HepG2 (cell line): ENCODE results near the gene ARSJ. TPM values are rescaled to one million over a fixed set of nuclear protein-coding genes. Genes with fewer than 3 reads are reported as not detected.

Experiments used
- ATAC-seq: fragments of 200-7000 bp; cut with Tn5 transposase; 3 replicates; pipeline ENCODE4 v1.9.1; 2020; ENCODE audit warnings: mild to moderate bottlenecking, moderate library complexity
- BruUV-seq: library from RNA; stranded (reverse); fragments of 400-500 nt; replicated peaks from 2 replicates; lab custom pipeline; 2021; lab: Mats Ljungman, UMichigan
- CTCF ChIA-PET: fragments of 300-600 bp; formaldehyde crosslinking; extraction: SDS; loops from one replicate; lab custom pipeline; 2021; ENCODE audit warnings: low total read pairs, inconsistent platforms, low intra/inter-chr PET ratio; lab: Yijun Ruan, JAX
- POLR2A ChIA-PET: fragments of 350-600 bp; sonication (Branson Sonifier 250); formaldehyde crosslinking; loops from one replicate; lab custom pipeline; 2020; ENCODE audit warnings: antibody characterized with exemption, inconsistent platforms; lab: Yijun Ruan, JAX
- DNase-seq: peaks from one replicate; pipeline ENCODE4 v3.0.0-alpha.2; 2015; ENCODE audit warnings: low spot score
- FAIRE-seq: peaks from 3 replicates; lab custom pipeline; 2011; peaks lifted over from hg19 to GRCh38; lab: Jason Lieb, UNC
- H2AFZ ChIP-seq: one replicate; pipeline ENCODE4 v1.6.1; 2011; ENCODE audit warnings: low read length, inconsistent platforms
- H3K27ac ChIP-seq: fragments of 300-600 bp; 3 replicates; pipeline ENCODE4 v1.8.0; 2011; ENCODE audit warnings: mixed run types, mild to moderate bottlenecking, mixed read lengths, low read length, inconsistent platforms; ENCODE audit not compliant: insufficient read depth; ENCODE audit errors: extremely low read length
- H3K27me3 ChIP-seq, 2 experiments: fragments of 200-600 bp in 1 of 2; 2 replicates in 1 of 2; 3 replicates in 1 of 2; pipeline versions ENCODE4 v1.6.0 to v1.8.0; 2011; ENCODE audit warnings: low read length in 2 of 2, mild to moderate bottlenecking in 2 of 2, moderate library complexity in 2 of 2, inconsistent platforms in 1 of 2; ENCODE audit not compliant: insufficient read depth in 2 of 2, control insufficient read depth in 1 of 2
- H3K36me3 ChIP-seq, 2 experiments: fragments of 200-600 bp in 1 of 2; replicated peaks in 1 of 2; 2 replicates in 1 of 2; 3 replicates in 1 of 2; pipeline versions ENCODE4 v1.5.1 to v1.8.0; 2011; ENCODE audit warnings: low read length in 2 of 2, inconsistent platforms in 1 of 2; ENCODE audit not compliant: insufficient read depth in 2 of 2, control insufficient read depth in 1 of 2
- H3K4me1 ChIP-seq: 2 replicates; pipeline ENCODE4 v1.5.1; 2012; ENCODE audit warnings: low read length, inconsistent platforms; ENCODE audit not compliant: insufficient read depth
- H3K4me2 ChIP-seq: 2 replicates; pipeline ENCODE4 v1.6.0; 2011; ENCODE audit warnings: low read depth, low read length, inconsistent platforms
- H3K4me3 ChIP-seq, 3 experiments: fragments of 200-600 bp in 1 of 3; sonication (generic), shearing (Covaris generic) in 1 of 3; replicated peaks in 1 of 3; 2 replicates each; pipeline ENCODE4 v1.5.1; 2011 to 2016; ENCODE audit warnings: low read length in 3 of 3, inconsistent platforms in 2 of 3, low read depth in 2 of 3, mild to moderate bottlenecking in 2 of 3, control low read depth in 1 of 3, mixed read lengths in 1 of 3; ENCODE audit not compliant: insufficient read depth in 1 of 3
- H3K79me2 ChIP-seq: one replicate; pipeline ENCODE4 v1.6.1; 2011; ENCODE audit warnings: low read length, inconsistent platforms; ENCODE audit not compliant: insufficient read depth
- H3K9ac ChIP-seq: 2 replicates; pipeline ENCODE4 v1.6.0; 2011; ENCODE audit warnings: mild to moderate bottlenecking, low read depth, low read length, inconsistent platforms; ENCODE audit not compliant: insufficient read depth
- H3K9me3 ChIP-seq: 2 replicates; pipeline ENCODE4 v1.5.1; 2012; ENCODE audit warnings: mild to moderate bottlenecking, low read length
- H4K20me1 ChIP-seq: 2 replicates; pipeline ENCODE4 v1.6.0; 2011; ENCODE audit warnings: inconsistent platforms, mild to moderate bottlenecking, low read length, moderate library complexity; ENCODE audit not compliant: insufficient read depth
- ARID5B ChIP-seq: IDR thresholded peaks from 2 replicates; pipeline ENCODE4 v1.4.0; 2020; ENCODE audit warnings: mild to moderate bottlenecking, missing genetic modification reagents
- DR1 ChIP-seq: sonication (generic); formaldehyde crosslinking; IDR thresholded peaks from 2 replicates; pipeline ENCODE4 v1.8.0; 2021; ENCODE audit warnings: mild to moderate bottlenecking, missing genetic modification reagents, inconsistent platforms
- EED ChIP-seq: sonication (generic); formaldehyde crosslinking; IDR thresholded peaks from 2 replicates; pipeline ENCODE4 v1.5.0; 2020; ENCODE audit warnings: mild to moderate bottlenecking, missing genetic modification reagents
- FOXA3 ChIP-seq: IDR thresholded peaks from 2 replicates; pipeline ENCODE4 v1.6.1; 2016; ENCODE audit warnings: missing genetic modification reagents, missing compliant biosample characterization
- GFI1 ChIP-seq: sonication (generic); formaldehyde crosslinking; IDR thresholded peaks from 2 replicates; pipeline ENCODE4 v1.5.0; 2020; ENCODE audit warnings: missing genetic modification reagents, mild to moderate bottlenecking, borderline replicate concordance
- HNF4A ChIP-seq: sonication (generic); formaldehyde crosslinking; IDR thresholded peaks from 2 replicates; pipeline ENCODE4 v1.4.0; 2020; ENCODE audit warnings: missing genetic modification reagents
- PRDM15 ChIP-seq: sonication (generic); formaldehyde crosslinking; IDR thresholded peaks from 2 replicates; pipeline ENCODE4 v1.4.0; 2020; ENCODE audit warnings: missing genetic modification reagents
- ZNF432 ChIP-seq: sonication (generic); formaldehyde crosslinking; IDR thresholded peaks from 2 replicates; pipeline ENCODE4 v1.5.0; 2020; ENCODE audit warnings: missing genetic modification reagents, mild to moderate bottlenecking, borderline replicate concordance
- ZNF737 ChIP-seq: sonication (generic); formaldehyde crosslinking; IDR thresholded peaks from 2 replicates; pipeline ENCODE4 v1.5.0; 2020; ENCODE audit warnings: missing genetic modification reagents, mild to moderate bottlenecking, borderline replicate concordance
- ZNF781 ChIP-seq: sonication (generic); formaldehyde crosslinking; IDR thresholded peaks from 2 replicates; pipeline ENCODE4 v1.5.1; 2020; ENCODE audit warnings: borderline replicate concordance, mild to moderate bottlenecking, missing genetic modification reagents; ENCODE audit errors: not compliant biosample characterization
- WGBS: methylation state at CpG from one replicate; pipeline ENCODE4 v1.1.6; 2017; ENCODE audit warnings: low lambda C conversion rate; 5-methylcytosine and 5-hydroxymethylcytosine counted together
- in situ Hi-C: cut with HindIII; loops from 2 replicates; pipeline ENCODE4 v1.10.0; 2017; ENCODE audit warnings: low pct_unique_long_range_greater_than_20kb; ENCODE audit not compliant: extremely low pct_ligation_motif_present
- intact Hi-C: fragments of 100-400 bp; cut with micrococcal nuclease; formaldehyde crosslinking; loops from one replicate; pipeline ENCODE4 v1.10.0; 2022; ENCODE audit not compliant: unreplicated experiment
- polyA plus RNA-seq, 8 experiments: library from polyadenylated mRNA; depleted of rRNA in 3 of 8; stranded (reverse) in 7 of 8; unstranded in 1 of 8; fragments of >200 nt; fragmentation: Illumina TruSeq in 4 of 8; extraction: Trizol in 4 of 8; gene quantifications; 2 replicates each; pipeline versions ENCODE4 v1.2.1 to v1.2.3, GENCODE V29; 2011 to 2016; ENCODE audit warnings: low read depth in 4 of 8, missing spikeins in 1 of 8, mixed read lengths in 1 of 8; ENCODE audit not compliant: insufficient read depth in 1 of 8
- total RNA-seq, 5 experiments: library from RNA; depleted of rRNA; stranded (reverse); fragments of >200 nt; fragmentation: Illumina TruSeq; extraction: Trizol; gene quantifications; 2 replicates each; pipeline ENCODE4 v1.2.3, GENCODE V29; 2016; ENCODE audit warnings: low read depth in 1 of 5
- TF ChIP-seq, protein P1 (sequence below): sonication (generic); formaldehyde crosslinking; IDR thresholded peaks from 2 replicates; pipeline ENCODE4 v1.5.1; 2020; ENCODE audit warnings: mild to moderate bottlenecking, missing genetic modification reagents, moderate library complexity

ARSJ gene
- total and polyA plus RNA-seq, 2 of the 13 experiments (the other 11 are each of a cell fraction or from before 2014, with no cell fraction given): not detected

DNA sequence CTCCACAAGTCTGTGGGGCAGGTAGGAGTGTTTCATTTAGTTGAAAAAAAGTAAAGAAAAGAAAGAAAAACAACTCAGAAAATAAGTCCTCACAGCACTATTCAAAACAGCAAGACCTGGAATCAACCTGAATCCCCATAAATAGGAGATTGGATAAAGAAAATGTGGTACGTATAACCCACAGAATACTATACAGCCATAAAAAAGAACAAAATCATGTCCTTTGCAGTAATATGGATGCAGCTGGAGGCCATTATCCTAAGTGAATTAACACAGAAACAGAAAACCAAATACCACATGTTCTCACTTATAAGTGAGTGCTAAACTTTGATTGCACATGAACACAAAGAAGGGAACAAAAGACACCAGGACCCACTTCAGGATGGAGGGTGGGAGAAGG, 71.9 kb downstream of the ARSJ start:
- intact Hi-C loops: loop anchor here (5.0 to 10.0 kb wide), 2 partner anchors 510 to 787 kb away; no protein-coding TSS in a partner anchor
- Histone ChIP-seq H3K4me1 (peaks cover under 1% of the 10 kb centered on the region; the same call in 1 of the 2 replicates), H3K27ac (no peak overlapping the region), H4K20me1 (no peaks in the 10 kb centered on the region), H2AFZ (no peak overlapping the region), H3K79me2 (no peaks in the 10 kb centered on the region), H3K4me2 (no peak overlapping the region), H3K9ac (no peak overlapping the region), H3K36me3 (no peaks in the 10 kb centered on the region), H3K27me3 (no peaks in the 10 kb centered on the region), H3K9me3 (no peaks in the 10 kb centered on the region), H3K4me3 (no peak overlapping the region)
- DNase-seq (no peak), ATAC-seq (no peak), FAIRE-seq (no peak)
- ChIA-PET CTCF (no interaction called here), POLR2A (no interaction called here)
- 95% methylated on average over 1 of the region's 1 CpG for WGBS
- BruUV-seq: no TSS peak
- in situ Hi-C loops: no loop called here
- TF ChIP-seq HNF4A (no peak), DR1 (CRISPR knock-in tag) (no peak), ZNF781 (no peak), EED (CRISPR knock-in tag) (no peak), ARID5B (CRISPR knock-in tag) (no peak), ZNF432 (CRISPR knock-in tag) (no peak), PRDM15 (CRISPR knock-in tag) (no peak), GFI1 (CRISPR knock-in tag) (no peak), FOXA3 (CRISPR knock-in tag) (no peak), ZNF737 (CRISPR knock-in tag) (no peak)
- TF ChIP-seq, protein P1, sequence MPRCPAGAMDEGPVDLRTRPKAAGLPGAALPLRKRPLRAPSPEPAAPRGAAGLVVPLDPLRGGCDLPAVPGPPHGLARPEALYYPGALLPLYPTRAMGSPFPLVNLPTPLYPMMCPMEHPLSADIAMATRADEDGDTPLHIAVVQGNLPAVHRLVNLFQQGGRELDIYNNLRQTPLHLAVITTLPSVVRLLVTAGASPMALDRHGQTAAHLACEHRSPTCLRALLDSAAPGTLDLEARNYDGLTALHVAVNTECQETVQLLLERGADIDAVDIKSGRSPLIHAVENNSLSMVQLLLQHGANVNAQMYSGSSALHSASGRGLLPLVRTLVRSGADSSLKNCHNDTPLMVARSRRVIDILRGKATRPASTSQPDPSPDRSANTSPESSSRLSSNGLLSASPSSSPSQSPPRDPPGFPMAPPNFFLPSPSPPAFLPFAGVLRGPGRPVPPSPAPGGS (CRISPR knock-in tag): no peak
